SK-N-DZ (cell line): Measurements from ENCODE around the gene PCBP3.

Source experiments
- DNase-seq: peaks from one replicate; pipeline ENCODE4 v3.0.0-alpha.2; 2015; ENCODE audit warnings: low spot score

The PCBP3 gene

DNA sequence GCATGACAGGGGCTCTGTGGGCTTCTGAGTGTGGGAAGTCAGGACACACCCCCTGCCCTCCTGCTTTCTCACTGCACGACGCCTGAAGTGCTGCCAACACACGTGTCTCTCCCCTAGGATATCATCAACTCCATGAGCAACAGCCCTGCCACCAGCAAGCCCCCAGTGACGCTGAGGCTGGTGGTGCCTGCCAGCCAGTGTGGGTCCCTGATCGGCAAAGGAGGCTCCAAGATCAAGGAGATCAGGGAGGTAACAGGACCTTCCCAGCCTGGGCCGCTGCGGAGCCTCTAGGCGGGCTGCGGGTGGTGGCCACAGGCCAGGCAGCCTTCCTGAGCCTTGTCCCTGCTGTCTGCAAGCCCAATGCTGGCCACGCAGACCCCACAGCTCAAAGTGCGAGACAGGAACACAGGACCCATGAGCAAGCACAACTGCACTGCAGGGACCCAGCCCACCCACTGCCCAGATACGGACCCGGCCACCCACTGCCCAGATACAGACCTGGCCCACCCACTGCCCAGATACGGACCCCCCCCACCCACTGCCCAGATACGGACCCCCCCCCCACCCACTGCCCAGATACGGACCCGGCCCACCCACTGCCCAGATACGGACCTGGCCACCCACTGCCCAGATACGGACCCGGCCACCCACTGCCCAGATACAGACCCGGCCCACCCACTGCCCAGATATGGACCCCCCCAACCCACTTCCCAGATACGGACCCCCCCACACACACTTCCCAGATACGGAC lies 265.9 kb downstream of the PCBP3 start:
- DNase-seq, result no peak

DNA sequence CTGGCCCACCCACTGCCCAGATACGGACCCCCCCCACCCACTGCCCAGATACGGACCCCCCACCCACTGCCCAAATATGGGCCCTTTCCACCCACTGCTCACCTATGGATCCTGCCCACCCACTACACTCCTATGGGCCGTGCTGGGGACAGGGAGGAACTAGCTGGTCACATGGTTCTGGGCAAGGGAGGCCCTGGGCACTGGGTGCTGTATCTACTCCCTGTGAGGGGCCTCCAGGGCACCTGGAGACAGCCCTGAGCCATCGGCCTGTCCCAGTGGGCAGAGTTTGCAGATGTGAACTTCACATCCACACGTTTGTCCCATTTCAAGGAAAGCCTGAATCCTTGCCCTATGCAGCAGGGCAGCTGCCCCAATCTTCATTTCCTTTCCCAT lies 266.6 kb downstream of the PCBP3 start:
- DNase-seq, result no peak

- no peak for DNase-seq
Measured at GRCh38 chr21:45910548-45911221, 267.2 kb downstream of the PCBP3 start.

DNA sequence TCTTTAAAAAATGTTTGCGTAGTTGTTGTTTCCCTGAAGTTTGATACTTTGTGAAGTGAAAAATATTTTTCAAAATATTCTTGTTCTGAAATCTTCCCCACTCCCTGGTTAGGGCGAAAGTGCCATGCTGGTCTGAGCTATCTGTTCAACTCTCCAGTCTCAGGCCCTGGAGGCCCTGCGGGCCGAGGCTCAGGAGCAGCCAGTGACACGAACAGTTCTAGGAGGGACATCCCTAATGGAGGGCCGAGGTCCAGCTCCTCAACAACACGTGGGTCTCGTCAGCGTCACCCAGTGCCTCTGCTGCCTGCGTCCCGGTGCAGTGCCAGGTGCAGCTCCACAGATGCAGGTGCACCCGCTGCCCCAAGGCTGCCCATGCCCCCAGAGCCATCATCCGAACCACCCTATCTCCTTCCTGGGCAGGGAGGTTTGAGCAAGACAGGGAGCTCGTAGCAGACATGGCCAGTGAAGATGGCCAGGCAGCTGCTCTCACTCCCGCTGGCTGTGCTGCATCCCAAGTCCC lies 268.3 kb downstream of the PCBP3 start:
- DNase-seq, result no peak

GRCh38 chr21:45912611-45913417 lies 269.3 kb downstream of the PCBP3 start:
- DNase-seq, result no peak

- no peak for DNase-seq
Measured at GRCh38 chr21:45913418-45913765, 269.9 kb downstream of the PCBP3 start.

DNA sequence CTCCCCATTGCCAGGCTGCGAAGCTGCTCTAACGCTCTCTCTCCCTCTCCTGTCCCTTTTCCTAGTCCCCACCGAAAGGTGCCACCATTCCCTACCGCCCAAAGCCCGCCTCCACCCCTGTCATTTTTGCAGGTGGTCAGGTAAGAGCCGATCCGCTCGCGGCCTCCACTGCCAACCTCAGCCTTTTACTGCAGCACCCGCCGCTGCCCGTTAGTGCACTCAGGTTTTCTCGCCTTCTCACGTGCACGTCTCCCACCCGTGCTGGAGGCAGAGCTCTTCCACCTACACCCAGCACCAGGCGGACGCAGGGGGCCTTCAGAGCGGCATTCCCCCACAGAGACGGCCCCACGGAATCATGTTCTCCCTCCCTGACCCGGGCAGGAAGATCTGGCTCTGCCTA lies 270.4 kb downstream of the PCBP3 start:
- no peak for DNase-seq

DNA sequence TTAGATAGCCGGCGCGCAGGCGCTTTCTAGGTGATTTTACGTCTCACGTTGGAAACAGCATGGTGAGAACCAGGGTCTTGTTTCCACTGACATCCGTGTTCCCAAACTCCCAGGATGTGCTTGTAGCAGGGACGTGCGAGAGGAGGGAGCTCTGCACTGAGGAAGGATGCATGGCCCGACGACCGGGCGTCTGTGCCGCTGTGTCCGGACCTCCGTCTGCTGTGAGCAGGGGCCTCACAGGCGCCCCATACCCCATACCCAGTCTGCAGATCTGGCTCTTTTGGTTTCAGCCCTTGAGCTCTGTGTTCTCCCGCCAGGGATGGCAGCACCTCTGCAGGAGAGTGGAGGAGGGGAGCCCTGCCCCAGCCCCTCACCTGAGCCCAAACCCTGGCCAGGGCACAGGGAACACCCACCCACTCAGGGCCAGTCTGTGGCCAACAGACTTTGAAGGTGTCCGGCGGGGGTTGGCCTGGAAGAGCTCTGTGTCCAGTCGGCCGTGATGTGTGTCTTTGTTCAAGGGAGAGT lies 270.9 kb downstream of the PCBP3 start:
- no peak for DNase-seq

- DNase-seq, result no peak
Measured at GRCh38 chr21:45916011-45916840, 272.7 kb downstream of the PCBP3 start.

DNA sequence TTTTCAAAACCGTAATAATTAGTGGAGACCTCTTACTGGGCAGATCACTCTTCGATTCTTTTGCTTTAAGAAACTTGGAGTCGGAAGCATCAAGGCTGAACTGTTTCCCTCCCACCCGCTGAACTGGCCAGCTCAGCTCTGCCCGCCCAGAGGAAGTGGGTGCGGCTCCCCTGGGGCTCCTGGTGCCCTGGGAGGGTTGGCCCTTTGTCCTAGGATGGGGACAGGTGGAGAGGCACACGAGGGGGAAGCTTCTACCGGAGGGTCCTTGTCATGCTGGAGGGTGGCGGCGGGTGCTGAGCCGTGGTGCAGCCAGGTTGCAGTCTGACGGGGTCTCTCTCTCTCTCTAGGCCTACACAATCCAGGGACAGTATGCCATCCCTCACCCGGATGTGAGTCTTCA lies 273.7 kb downstream of the PCBP3 start:
- DNase-seq, result no peak

GRCh38 chr21:45918011-45918410 lies 274.5 kb downstream of the PCBP3 start:
- no peak for DNase-seq

DNA sequence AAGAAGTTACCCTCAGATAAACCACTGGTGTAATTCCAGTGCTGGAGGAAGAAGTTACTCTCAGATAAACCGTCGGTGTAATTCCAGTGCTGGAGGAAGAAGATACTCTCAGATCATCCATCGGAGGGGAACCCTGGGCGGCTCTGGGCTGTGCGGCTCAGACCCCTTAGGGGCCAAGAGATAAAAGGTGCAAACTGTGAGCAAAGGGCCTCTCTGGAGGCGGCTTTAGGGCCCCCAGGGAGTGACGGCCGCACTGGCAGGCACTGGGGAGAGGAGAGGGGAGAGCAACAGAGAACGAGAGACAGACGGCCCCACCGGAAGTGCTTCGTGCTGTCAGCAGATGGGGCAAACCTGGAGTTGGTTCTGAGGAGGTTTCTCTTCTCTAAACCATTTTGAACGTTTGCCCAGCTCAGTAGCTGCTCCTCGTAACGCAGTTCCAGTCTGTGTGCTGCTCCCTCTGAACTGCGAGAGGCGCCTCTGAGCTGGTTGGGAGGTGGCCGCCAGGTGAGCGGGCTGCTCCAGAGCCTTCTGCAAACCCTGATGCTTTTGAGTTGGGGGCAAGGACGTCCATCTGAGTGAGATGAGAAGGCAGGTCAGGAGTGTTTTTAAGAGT lies 275.4 kb downstream of the PCBP3 start:
- DNase-seq, result no peak

- no peak for DNase-seq
Measured at GRCh38 chr21:45919593-45919992, 276.1 kb downstream of the PCBP3 start.

DNA sequence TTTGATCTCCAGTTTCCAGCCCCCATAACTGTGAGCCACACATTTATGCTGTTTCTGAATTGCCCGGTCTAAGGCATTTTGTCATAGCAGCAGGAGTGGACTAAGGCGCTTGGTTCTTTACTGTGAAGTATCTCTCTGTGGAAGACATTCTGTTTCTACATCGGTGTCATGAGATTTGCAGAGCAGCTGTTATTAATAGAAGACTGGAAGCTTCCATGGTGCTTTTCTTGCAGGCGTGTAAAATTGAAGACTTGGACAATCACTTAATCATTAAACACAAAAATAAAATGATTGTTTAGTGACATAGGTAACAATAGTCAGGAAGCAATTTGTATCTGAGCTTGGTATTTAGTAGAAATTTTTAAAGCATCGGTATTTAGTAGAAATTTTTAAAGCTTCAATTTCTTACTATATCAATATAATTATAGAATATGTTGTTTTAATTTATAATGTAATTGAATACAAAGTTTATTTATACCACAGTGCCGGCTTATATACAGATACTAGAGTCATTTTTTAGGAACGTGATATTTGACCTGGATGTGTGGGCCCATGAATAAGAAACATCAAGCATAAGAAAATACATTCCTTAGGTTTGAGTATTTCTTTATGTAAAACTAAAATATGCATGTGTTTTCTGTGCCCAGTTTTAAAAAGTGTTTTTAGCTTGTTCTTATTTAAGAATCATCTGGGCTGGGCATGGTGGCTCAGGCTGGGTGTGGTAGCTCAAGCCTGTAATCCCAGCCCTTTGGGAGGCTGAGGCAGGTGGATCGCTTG lies 277.5 kb downstream of the PCBP3 start:
- DNase-seq, result no peak

GRCh38 chr21:45921917-45922316 lies 278.4 kb downstream of the PCBP3 start:
- DNase-seq, result no peak

GRCh38 chr21:45922648-45923047 lies 279.1 kb downstream of the PCBP3 start:
- DNase-seq, result no peak

DNA sequence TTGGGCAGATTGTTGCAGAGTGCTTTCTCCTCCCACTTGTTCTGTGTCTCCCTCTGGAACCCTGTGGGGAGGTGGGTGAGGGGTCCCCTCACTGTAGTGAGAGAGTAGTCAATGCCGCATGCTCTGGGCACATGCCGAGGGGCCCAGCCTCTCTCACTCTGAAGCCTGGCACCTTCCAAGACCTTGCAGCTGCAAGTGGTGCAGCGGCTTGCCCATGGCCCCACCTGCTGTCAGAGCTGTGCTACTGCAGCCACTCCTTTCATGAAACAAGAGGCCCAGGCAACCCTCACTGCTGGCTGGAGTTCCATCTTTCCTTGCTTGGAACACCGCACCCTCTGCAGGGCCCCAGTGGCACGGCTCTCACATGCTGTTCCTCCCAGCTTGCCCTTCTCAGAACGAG lies 279.6 kb downstream of the PCBP3 start:
- no peak for DNase-seq

DNA sequence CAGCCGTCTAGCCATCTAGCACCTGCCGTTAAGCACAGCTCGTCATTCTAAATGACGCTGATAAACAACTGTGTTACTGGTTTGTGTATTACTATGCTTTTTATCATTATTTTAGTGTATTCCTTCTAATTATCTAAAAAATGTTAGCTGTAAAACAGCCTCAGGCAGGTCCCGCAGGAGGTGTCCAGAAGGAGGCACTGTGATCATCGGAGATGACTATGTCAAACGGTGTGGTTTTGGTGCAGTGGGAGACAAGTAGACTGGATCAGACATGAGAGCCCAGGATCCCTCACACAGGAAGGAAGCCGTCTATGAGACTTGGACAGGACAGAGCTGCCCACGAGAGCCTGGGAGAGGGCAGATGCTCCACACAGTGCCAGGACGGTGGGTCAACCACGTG lies 282.8 kb downstream of the PCBP3 start:
- DNase-seq, result no peak

GRCh38 chr21:45927032-45927431 lies 283.5 kb downstream of the PCBP3 start:
- DNase-seq, result no peak
